ENCODE results near the gene RFNG. TPM values are rescaled to one million over a fixed set of nuclear protein-coding genes. Genes with fewer than 3 reads are reported as not detected.

RFNG gene, protein sequence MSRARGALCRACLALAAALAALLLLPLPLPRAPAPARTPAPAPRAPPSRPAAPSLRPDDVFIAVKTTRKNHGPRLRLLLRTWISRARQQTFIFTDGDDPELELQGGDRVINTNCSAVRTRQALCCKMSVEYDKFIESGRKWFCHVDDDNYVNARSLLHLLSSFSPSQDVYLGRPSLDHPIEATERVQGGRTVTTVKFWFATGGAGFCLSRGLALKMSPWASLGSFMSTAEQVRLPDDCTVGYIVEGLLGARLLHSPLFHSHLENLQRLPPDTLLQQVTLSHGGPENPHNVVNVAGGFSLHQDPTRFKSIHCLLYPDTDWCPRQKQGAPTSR
- total RNA-seq (10 to 100 TPM; 21.2 to 69.5 (median 47.3) TPM), polyA plus RNA-seq (10 to 100 TPM; 21.2 to 78.0 (median 74.0) TPM)
- long read RNA-seq, donor 1, transcript RFNG-209 (1 exons, 2,886 nt) = major isoform, 18 of 24 reads
- long read RNA-seq, donor 1, partial matches to known transcripts = 0 of 24 reads
- long read RNA-seq, donor 1, other reads (novel, unspliced or antisense) = 0 of 24 reads
- long read RNA-seq, donor 2, transcript RFNG-209 (1 exons, 2,886 nt) = major isoform, 15 of 106 reads
- long read RNA-seq, donor 2, transcript RFNG-201 (8 exons, 1,828 nt) = minor isoform, 6 of 106 reads
- long read RNA-seq, donor 2, partial matches to known transcripts = 64 of 106 reads
- long read RNA-seq, donor 2, other reads (novel, unspliced or antisense) = 17 of 106 reads
- long read RNA-seq, donor 3, transcript RFNG-201 (8 exons, 1,828 nt) = minor isoform, 8 of 83 reads
- long read RNA-seq, donor 3, transcript RFNG-209 (1 exons, 2,886 nt) = major isoform, 11 of 83 reads
- long read RNA-seq, donor 3, partial matches to known transcripts = 57 of 83 reads
- long read RNA-seq, donor 3, other reads (novel, unspliced or antisense) = 6 of 83 reads
- long read RNA-seq, donor 4, partial matches to known transcripts = 0 of 3 reads
- long read RNA-seq, donor 4, other reads (novel, unspliced or antisense) = 0 of 3 reads
- long read RNA-seq, donor 5, transcript RFNG-201 (8 exons, 1,828 nt) = major isoform, 95 of 163 reads
- long read RNA-seq, donor 5, transcript RFNG-207 (6 exons, 2,082 nt) = minor isoform, 20 of 163 reads
- long read RNA-seq, donor 5, partial matches to known transcripts = 11 of 163 reads
- long read RNA-seq, donor 5, other reads (novel, unspliced or antisense) = 34 of 163 reads
- long read RNA-seq, donor 6, partial matches to known transcripts = 3 of 5 reads
- long read RNA-seq, donor 6, other reads (novel, unspliced or antisense) = 0 of 5 reads
- long read RNA-seq, donor 7, transcript RFNG-209 (1 exons, 2,886 nt) = major isoform, 10 of 17 reads
- long read RNA-seq, donor 7, transcript RFNG-201 (8 exons, 1,828 nt) = minor isoform, 6 of 17 reads
- long read RNA-seq, donor 7, partial matches to known transcripts = 0 of 17 reads
- long read RNA-seq, donor 7, other reads (novel, unspliced or antisense) = 0 of 17 reads
- long read RNA-seq, donor 8, transcript RFNG-209 (1 exons, 2,886 nt) = major isoform, 13 of 26 reads
- long read RNA-seq, donor 8, transcript RFNG-201 (8 exons, 1,828 nt) = minor isoform, 12 of 26 reads
- long read RNA-seq, donor 8, partial matches to known transcripts = 0 of 26 reads
- long read RNA-seq, donor 8, other reads (novel, unspliced or antisense) = 0 of 26 reads
- long read RNA-seq, donor 9, transcript RFNG-209 (1 exons, 2,886 nt) = minor isoform, 7 of 15 reads
- long read RNA-seq, donor 9, transcript RFNG-201 (8 exons, 1,828 nt) = major isoform, 8 of 15 reads
- long read RNA-seq, donor 9, partial matches to known transcripts = 0 of 15 reads
- long read RNA-seq, donor 9, other reads (novel, unspliced or antisense) = 0 of 15 reads
- long read RNA-seq, donor 10, transcript RFNG-209 (1 exons, 2,886 nt) = major isoform, 10 of 133 reads
- long read RNA-seq, donor 10, transcript RFNG-201 (8 exons, 1,828 nt) = minor isoform, 5 of 133 reads
- long read RNA-seq, donor 10, partial matches to known transcripts = 98 of 133 reads
- long read RNA-seq, donor 10, other reads (novel, unspliced or antisense) = 15 of 133 reads

DNA sequence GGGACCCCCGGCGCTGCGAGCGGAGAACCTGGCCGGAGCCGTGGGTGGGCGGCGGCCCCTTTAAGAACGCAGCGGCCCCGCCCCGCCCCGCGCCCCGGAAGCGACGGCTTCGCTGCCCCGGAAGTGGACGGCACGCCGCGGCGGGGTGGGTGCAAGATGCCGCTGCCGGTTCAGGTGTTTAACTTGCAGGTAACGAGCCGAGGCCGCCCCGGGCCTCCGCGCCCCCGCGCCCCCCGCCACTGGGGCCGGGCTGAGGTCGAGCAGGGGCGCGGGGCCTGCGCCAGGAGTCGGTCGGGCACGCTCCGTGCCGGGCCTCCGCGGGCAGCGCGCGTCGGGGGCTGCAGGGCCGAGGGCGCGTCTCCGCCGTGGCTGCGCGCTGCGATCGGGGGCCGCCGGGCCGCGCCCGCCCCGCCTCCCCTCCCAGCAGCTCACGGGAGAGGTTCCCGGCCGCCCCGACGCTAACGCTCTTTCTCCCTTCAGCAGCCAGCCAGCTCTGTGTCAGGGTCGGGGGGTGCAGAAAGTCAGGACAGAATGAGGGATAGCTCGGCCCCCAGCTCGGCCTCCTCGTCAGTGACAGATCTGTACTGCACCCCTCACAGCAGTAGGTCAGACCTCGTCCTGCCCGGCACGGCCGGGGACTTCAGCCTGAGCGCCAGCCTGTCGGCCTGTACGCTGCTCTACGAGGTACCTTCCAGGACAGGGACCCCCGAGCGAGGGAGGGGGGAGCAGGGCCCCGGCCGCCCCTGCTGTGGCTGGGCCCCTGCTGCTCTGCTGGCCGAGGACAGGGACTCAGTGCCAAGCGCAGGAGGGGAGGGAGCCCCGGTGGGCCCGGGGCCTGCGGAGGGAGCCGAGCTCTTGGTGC lies at the start of gene RFNG, which contains the start of gene GPS1:
RFNG (minus strand) TSS at position 36 of the 862 bp plus-strand sequence. CDS start 45 bp downstream, outside the sequence.
GPS1 (plus strand) TSS at position 123 of the 862 bp plus-strand sequence; CDS start at position 157, 34 bp downstream.
- H3K4me1 ChIP-seq (replicated peaks in 1 of 2) = peaks cover 19 to 25% of the 10 kb centered on the region in 2 donors
- DNase-seq = peak; percentile 56 to 79 (median 73)
- H3K27me3 ChIP-seq = no peaks in the 10 kb centered on the region
- WGBS, 4 donors = 0 to 1% (median 0%) methylated on average over 5 to 94 of the region's 94 CpGs
- peak within 1 kb of the TSS in 1 of 5 donors; percentile 83 for H3K27ac ChIP-seq
- intact Hi-C loops (cut with DNase I) = no loop called here
- peak within 1 kb of the TSS; percentile 50 to 97 (median 66) for H3K4me3 ChIP-seq
- peaks cover 0 to 66% of the 10 kb centered on the region in 2 donors for H3K36me3 ChIP-seq (replicated peaks in 1 of 2)
- no peaks in the 10 kb centered on the region for H3K9me3 ChIP-seq (replicated peaks in 1 of 3)
- TF ChIP-seq, protein P1, sequence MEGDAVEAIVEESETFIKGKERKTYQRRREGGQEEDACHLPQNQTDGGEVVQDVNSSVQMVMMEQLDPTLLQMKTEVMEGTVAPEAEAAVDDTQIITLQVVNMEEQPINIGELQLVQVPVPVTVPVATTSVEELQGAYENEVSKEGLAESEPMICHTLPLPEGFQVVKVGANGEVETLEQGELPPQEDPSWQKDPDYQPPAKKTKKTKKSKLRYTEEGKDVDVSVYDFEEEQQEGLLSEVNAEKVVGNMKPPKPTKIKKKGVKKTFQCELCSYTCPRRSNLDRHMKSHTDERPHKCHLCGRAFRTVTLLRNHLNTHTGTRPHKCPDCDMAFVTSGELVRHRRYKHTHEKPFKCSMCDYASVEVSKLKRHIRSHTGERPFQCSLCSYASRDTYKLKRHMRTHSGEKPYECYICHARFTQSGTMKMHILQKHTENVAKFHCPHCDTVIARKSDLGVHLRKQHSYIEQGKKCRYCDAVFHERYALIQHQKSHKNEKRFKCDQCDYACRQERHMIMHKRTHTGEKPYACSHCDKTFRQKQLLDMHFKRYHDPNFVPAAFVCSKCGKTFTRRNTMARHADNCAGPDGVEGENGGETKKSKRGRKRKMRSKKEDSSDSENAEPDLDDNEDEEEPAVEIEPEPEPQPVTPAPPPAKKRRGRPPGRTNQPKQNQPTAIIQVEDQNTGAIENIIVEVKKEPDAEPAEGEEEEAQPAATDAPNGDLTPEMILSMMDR (IDR thresholded peaks at IDR 0.05) = no peak
- TF ChIP-seq POLR2A (IDR thresholded peaks at IDR 0.05) = no peak

DNA sequence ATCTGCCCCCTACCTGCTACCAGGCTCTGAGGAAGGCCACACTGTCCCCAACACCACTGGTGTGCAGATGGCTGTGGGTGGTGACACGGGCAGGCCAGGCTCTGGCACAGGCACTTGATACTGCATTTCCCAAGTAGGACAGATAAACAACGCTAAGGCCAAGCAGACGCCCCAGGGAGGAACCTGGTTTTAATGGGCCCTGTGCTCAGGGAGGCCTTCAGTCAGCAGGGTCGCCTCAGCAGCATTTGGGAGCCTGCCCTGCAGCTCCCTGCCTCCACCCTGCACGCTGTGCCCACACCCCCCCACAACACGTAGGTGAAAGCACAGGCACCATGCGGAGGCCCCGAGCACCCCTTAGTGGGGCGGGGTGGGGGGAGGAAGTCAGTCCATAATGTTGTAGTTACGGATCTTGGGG lies 49.7 kb upstream of the RFNG start:
- DNase-seq = peak in 4 of 7 donors; percentile 20 to 76 (median 34)
- Histone ChIP-seq H3K4me3 (no peak overlapping the region), H3K36me3 (replicated peaks in 1 of 2) (no peaks in the 10 kb centered on the region), H3K27ac (peak overlapping the region in 2 of 5 donors; percentile 47 to 52), H3K27me3 (no peaks in the 10 kb centered on the region), H3K9me3 (replicated peaks in 1 of 3) (no peaks in the 10 kb centered on the region), H3K4me1 (replicated peaks in 1 of 2) (peaks cover 28 to 56% of the 10 kb centered on the region in 2 donors)
- no peak for TF ChIP-seq POLR2A (IDR thresholded peaks at IDR 0.05)
- TF ChIP-seq, protein P1 (IDR thresholded peaks at IDR 0.05) = no peak
- intact Hi-C loops (cut with DNase I) = no loop called here
- WGBS, 4 donors = 50 to 79% (median 64%) methylated on average over 4 to 10 of the region's 10 CpGs

All from adrenal gland (tissue), 19 donors.